GM06990 (cell line): ENCODE results near the gene REC114.

Experiments
- DNase-seq: peaks from one replicate; pipeline ENCODE4 v3.0.0-alpha.2; 2011; ENCODE audit not compliant: insufficient read length; ENCODE audit errors: extremely low read depth
- H3K27me3 ChIP-seq: replicated peaks from 2 replicates; pipeline ENCODE4 v1.6.0; 2011; ENCODE audit warnings: low read length; ENCODE audit not compliant: control insufficient read depth, insufficient read depth
- H3K36me3 ChIP-seq: 2 replicates; pipeline ENCODE4 v1.5.1; 2011; ENCODE audit warnings: low read length; ENCODE audit not compliant: control insufficient read depth, insufficient read depth
- H3K4me3 ChIP-seq: replicated peaks from 2 replicates; pipeline ENCODE4 v1.5.1; 2011; ENCODE audit warnings: low read depth, mild to moderate bottlenecking, control low read depth, low read length
- CTCF ChIP-seq: IDR thresholded peaks from 2 replicates; pipeline ENCODE4 v1.5.1; 2011; ENCODE audit warnings: low read length, control low read depth, mild to moderate bottlenecking, inconsistent platforms; ENCODE audit not compliant: insufficient read depth, poor library complexity, severe bottlenecking

The REC114 gene

GRCh38 chr15:73596174-73596573 lies 153.2 kb downstream of the REC114 start:
- Histone ChIP-seq H3K27me3 (no peaks in the 10 kb centered on the region), H3K36me3 (peaks cover 4% of the 10 kb centered on the region), H3K4me3 (no peak overlapping the region)
- TF ChIP-seq CTCF: no peak
- no peak for DNase-seq

GRCh38 chr15:73597036-73597638 lies 154.2 kb downstream of the REC114 start:
- peaks cover 2% of the 10 kb centered on the region; the same call in 1 of the 2 replicates for H3K36me3 ChIP-seq
- no peaks in the 10 kb centered on the region for H3K27me3 ChIP-seq
- no peak for DNase-seq
- TF ChIP-seq CTCF: no peak
- no peak overlapping the region for H3K4me3 ChIP-seq

- Histone ChIP-seq H3K4me3 (no peak overlapping the region), H3K27me3 (no peaks in the 10 kb centered on the region), H3K36me3 (peaks cover 2% of the 10 kb centered on the region; the same call in 1 of the 2 replicates)
- DNase-seq: no peak
- TF ChIP-seq CTCF: no peak
These were observed 155.7 kb downstream of the REC114 start for GRCh38 chr15:73598530-73599160.

GRCh38 chr15:73599934-73600333 lies 157.0 kb downstream of the REC114 start:
- TF ChIP-seq CTCF: no peak
- Histone ChIP-seq H3K4me3 (no peak overlapping the region), H3K27me3 (no peaks in the 10 kb centered on the region), H3K36me3 (peaks cover 2% of the 10 kb centered on the region; the same call in 1 of the 2 replicates)
- no peak for DNase-seq

GRCh38 chr15:73600413-73601335 lies 157.7 kb downstream of the REC114 start:
- DNase-seq: no peak
- TF ChIP-seq CTCF: no peak
- no peak overlapping the region for H3K4me3 ChIP-seq
- no peaks in the 10 kb centered on the region for H3K27me3 ChIP-seq
- peaks cover 2% of the 10 kb centered on the region for H3K36me3 ChIP-seq
